GM12878 (cell line): Measurements from ENCODE around the gene DCP1B. TPM values are rescaled to one million over a fixed set of nuclear protein-coding genes. Genes with fewer than 3 reads are reported as not detected.

ENCODE experiments used
- ATAC-seq: fragments of 200-7000 bp; cut with Tn5 transposase; 3 replicates; pipeline ENCODE4 v1.9.1; 2020; ENCODE audit warnings: mild to moderate bottlenecking, moderate library complexity
- BruUV-seq: library from RNA; stranded (reverse); fragments of 400-500 nt; replicated peaks from 2 replicates; lab custom pipeline; 2021; lab: Mats Ljungman, UMichigan
- CTCF ChIA-PET: fragments of 300-600 bp; sonication (Branson Sonifier 250); formaldehyde crosslinking; extraction: SDS; loops from one replicate; lab custom pipeline; 2021; ENCODE audit warnings: inconsistent platforms; lab: Yijun Ruan, JAX
- POLR2A ChIA-PET: fragments of 350-600 bp; formaldehyde crosslinking; extraction: SDS; loops from one replicate; lab custom pipeline; 2021; ENCODE audit warnings: inconsistent platforms; lab: Charles Lee
- RAD21 ChIA-PET: fragments of 300-600 bp; sonication (Branson Sonifier 250); formaldehyde crosslinking; loops from one replicate; lab custom pipeline; 2023; ENCODE audit warnings: antibody characterized with exemption; ENCODE audit not compliant: unreplicated experiment; lab: Charles Lee
- SMC1A ChIA-PET: fragments of 300-600 bp; sonication (Branson Sonifier 250); formaldehyde crosslinking; loops from one replicate; lab custom pipeline; 2023; ENCODE audit not compliant: unreplicated experiment, uncharacterized antibody; lab: Charles Lee
- DNase-seq: peaks from one replicate; pipeline ENCODE4 v3.0.0-alpha.2; 2011; ENCODE audit warnings: low read depth, low spot score
- FAIRE-seq: peaks from 3 replicates; lab custom pipeline; 2011; peaks lifted over from hg19 to GRCh38; lab: Jason Lieb, UNC
- H2AFZ ChIP-seq: 2 replicates; pipeline ENCODE4 v1.6.0; 2011; ENCODE audit warnings: low read depth, low read length, control low read depth; ENCODE audit not compliant: control insufficient read depth
- H3K27ac ChIP-seq: 2 replicates; pipeline ENCODE4 v1.5.1; 2011; ENCODE audit warnings: control low read depth; ENCODE audit not compliant: control insufficient read depth, insufficient read depth
- H3K27me3 ChIP-seq, 2 experiments: replicated peaks in 1 of 2; 2 replicates each; pipeline versions ENCODE4 v1.6.0 to v1.6.1; 2011; ENCODE audit warnings: low read length in 1 of 2; ENCODE audit not compliant: control insufficient read depth in 2 of 2, insufficient read depth in 2 of 2
- H3K36me3 ChIP-seq, 2 experiments: 2 replicates each; pipeline ENCODE4 v1.5.1; 2011; ENCODE audit warnings: low read length in 1 of 2; ENCODE audit not compliant: control insufficient read depth in 2 of 2, insufficient read depth in 2 of 2
- H3K4me1 ChIP-seq: 2 replicates; pipeline ENCODE4 v1.6.1; 2011; ENCODE audit warnings: mild to moderate bottlenecking, low read length, moderate library complexity, mixed read lengths; ENCODE audit not compliant: control insufficient read depth, insufficient read depth
- H3K4me2 ChIP-seq: 2 replicates; pipeline ENCODE4 v1.6.0; 2011; ENCODE audit warnings: control low read depth; ENCODE audit not compliant: control insufficient read depth, insufficient read depth
- H3K4me3 ChIP-seq: fragments of 200-600 bp; sonication (generic); 2 replicates; pipeline ENCODE4 v1.5.1; 2016
- H3K79me2 ChIP-seq: 2 replicates; pipeline ENCODE4 v1.6.0; 2011; ENCODE audit warnings: low read length; ENCODE audit not compliant: control insufficient read depth, insufficient read depth
- H3K9ac ChIP-seq: 2 replicates; pipeline ENCODE4 v1.8.0; 2011; ENCODE audit warnings: low read length, control low read depth, mixed read lengths; ENCODE audit not compliant: control insufficient read depth, insufficient read depth
- H3K9me3 ChIP-seq: replicated peaks from 3 replicates; pipeline ENCODE4 v1.5.1; 2011; ENCODE audit warnings: mild to moderate bottlenecking, low read length; ENCODE audit not compliant: control insufficient read depth, insufficient read depth
- H4K20me1 ChIP-seq: 2 replicates; pipeline ENCODE4 v1.6.0; 2011; ENCODE audit not compliant: control insufficient read depth, insufficient read depth
- BHLHE40 ChIP-seq, 2 experiments: fragments of 450-650 bp in 1 of 2; IDR thresholded peaks; 2 replicates each; pipeline ENCODE4 v1.6.1; 2011 to 2017; ENCODE audit warnings: low read depth in 2 of 2, borderline replicate concordance in 1 of 2, improper control_type of control experiment in 1 of 2, low read length in 1 of 2, mild to moderate bottlenecking in 1 of 2
- ESRRA ChIP-seq: IDR thresholded peaks from 2 replicates; pipeline ENCODE4 v1.6.1; 2012; ENCODE audit warnings: mild to moderate bottlenecking, low read length, improper control_type of control experiment
- HCFC1 ChIP-seq: fragments of 150-350 bp; IDR thresholded peaks from 2 replicates; pipeline ENCODE4 v1.6.1; 2014; ENCODE audit warnings: low read length
- MEF2B ChIP-seq: fragments of 450-650 bp; IDR thresholded peaks from 2 replicates; pipeline ENCODE4 v1.6.1; 2018; ENCODE audit warnings: mild to moderate bottlenecking, moderate library complexity; ENCODE audit not compliant: partially characterized antibody, poor library complexity, severe bottlenecking
- MYB ChIP-seq: fragments of 150-350 bp; IDR thresholded peaks from 2 replicates; pipeline ENCODE4 v1.6.1; 2014; ENCODE audit warnings: mild to moderate bottlenecking, low read depth, low read length, borderline replicate concordance
- PBX3 ChIP-seq: IDR thresholded peaks from 2 replicates; pipeline ENCODE4 v1.6.1; 2011; ENCODE audit warnings: mild to moderate bottlenecking, low read depth, low read length, moderate library complexity; ENCODE audit not compliant: insufficient replicate concordance
- RAD51 ChIP-seq: fragments of 450-650 bp; IDR thresholded peaks from 2 replicates; pipeline ENCODE4 v1.6.1; 2016; ENCODE audit warnings: moderate library complexity, mild to moderate bottlenecking, inconsistent platforms
- RELB ChIP-seq: fragments of 450-650 bp; IDR thresholded peaks from 2 replicates; pipeline ENCODE4 v1.6.1; 2017; ENCODE audit warnings: low read depth, mild to moderate bottlenecking, moderate library complexity
- RFX5 ChIP-seq: IDR thresholded peaks from 2 replicates; pipeline ENCODE4 v1.6.1; 2011; ENCODE audit warnings: low read depth, low read length, improper control_type of control experiment
- YY1 ChIP-seq: IDR thresholded peaks from 2 replicates; pipeline ENCODE4 v1.6.1; 2011; ENCODE audit warnings: low read depth, mild to moderate bottlenecking, low read length
- ZSCAN29 ChIP-seq: fragments of 450-650 bp; IDR thresholded peaks from 2 replicates; pipeline ENCODE4 v1.6.1; 2017; ENCODE audit warnings: mild to moderate bottlenecking, moderate library complexity
- WGBS: methylation state at CpG from one replicate; pipeline ENCODE4 v1.1.6; 2016; ENCODE audit warnings: low lambda C conversion rate; ENCODE audit not compliant: insufficient replicate concordance, insufficient coverage; ENCODE audit errors: missing lambda C conversion rate; 5-methylcytosine and 5-hydroxymethylcytosine counted together
- in situ Hi-C: fragments of 300-500 bp; cut with MboI; formaldehyde crosslinking; loops from 9 replicates; pipeline ENCODE4 v1.14.3; 2018; ENCODE audit warnings: mixed read lengths
- intact Hi-C: fragments of 100-400 bp; cut with micrococcal nuclease; formaldehyde crosslinking; loops from one replicate; pipeline ENCODE4 v1.14.2; 2022; ENCODE audit not compliant: unreplicated experiment
- polyA plus RNA-seq, 11 experiments: library from polyadenylated mRNA; depleted of rRNA in 4 of 11; unstranded in 6 of 11; stranded (reverse) in 5 of 11; fragments of >200 nt; fragmentation: Nextera tagmentation in 4 of 11; fragmentation: Illumina TruSeq in 1 of 11; extraction: Ambion mirVana in 4 of 11; extraction: Trizol in 1 of 11; gene quantifications; 1 replicate in 1 of 11; 2 replicates in 10 of 11; pipeline versions ENCODE4 v1.2.1 to v1.2.3, GENCODE V29; 2011 to 2016; ENCODE audit warnings: inconsistent platforms in 2 of 11, missing spikeins in 2 of 11, low read depth in 1 of 11
- total RNA-seq, 4 experiments: library from RNA; depleted of rRNA in 3 of 4; stranded (reverse); fragments of >200 nt in 3 of 4; fragmentation: Illumina TruSeq in 1 of 4; extraction: Trizol in 1 of 4; gene quantifications; 2 replicates each; pipeline versions ENCODE4 v1.2.1 to v1.2.3, GENCODE V29; 2013 to 2021

The DCP1B gene
- total and polyA plus RNA-seq, 10 of the 15 experiments (the other 5 are each of a cell fraction or from before 2014, with no cell fraction given) = 1.3 to 23.4 (median 15.3) TPM

- Histone ChIP-seq H3K27ac (no peak overlapping the region), H3K9me3 (no peaks in the 10 kb centered on the region), H2AFZ (no peak overlapping the region), H4K20me1 (no peaks in the 10 kb centered on the region), H3K36me3 (no peaks in the 10 kb centered on the region), H3K9ac (no peak overlapping the region), H3K79me2 (no peaks in the 10 kb centered on the region), H3K4me2 (no peak overlapping the region), H3K27me3 (peaks cover 8 to 17% of the 10 kb centered on the region in 2 experiments), H3K4me1 (0 out of 2 replicates have a peak, but pooled peaks cover 3% of the 10 kb centered on the region), H3K4me3 (no peak overlapping the region)
- FAIRE-seq (no peak), DNase-seq (no peak), ATAC-seq (no peak)
- ChIA-PET RAD21 (interaction anchor here (1.2 kb wide), 1 partner anchor 75 kb away, joined by 3 read pairs; no protein-coding TSS in a partner anchor), POLR2A (no interaction called here), SMC1A (interaction anchor here (0.9 kb wide), 1 partner anchor 240 kb away, joined by 4 read pairs; no protein-coding TSS in a partner anchor), CTCF (no interaction called here)
- 26% methylated on average over 8 of the region's 8 CpGs for WGBS
- in situ Hi-C loops (loop anchor here (10.0 kb wide), 1 partner anchor 535 kb away; no protein-coding TSS in a partner anchor), intact Hi-C loops (no loop called here)
- peak; percentile 58 to 75; a peak in 2 of 4 replicates for TF ChIP-seq BHLHE40 (IDR thresholded peaks at IDR 0.05; ENCODE audit: borderline replicate concordance in 1 of 2, low read depth in 2 of 2, low read length in 1 of 2)
- peak; percentile 50; the same call in 1 of the 2 replicates for TF ChIP-seq RAD51
- no peak for TF ChIP-seq HCFC1
- TF ChIP-seq MYB = no peak
- no TSS peak for BruUV-seq
Observed at GRCh38 chr12:2049604-2050540, 45.6 kb upstream of the DCP1B start.

GRCh38 chr12:2047752-2048151, 43.5 kb upstream of the DCP1B start:
- no peak overlapping the region for H3K4me3 ChIP-seq
- peaks cover 1 to 13% of the 10 kb centered on the region in 2 experiments for H3K27me3 ChIP-seq
- in situ Hi-C loops = no loop called here
- H3K36me3 ChIP-seq = no peaks in the 10 kb centered on the region
- H3K9ac ChIP-seq = no peak overlapping the region
- H3K4me1 ChIP-seq = 0 out of 2 replicates have a peak, but pooled peaks cover 3% of the 10 kb centered on the region
- BruUV-seq = no TSS peak
- no peak overlapping the region for H3K4me2 ChIP-seq
- no peak for DNase-seq
- H3K27ac ChIP-seq = no peak overlapping the region
- ChIA-PET SMC1A (interaction anchor here (0.5 to 1.4 kb wide), 2 partner anchors 9 to 120 kb away, joined by 3 to 4 read pairs; no protein-coding TSS in a partner anchor), POLR2A (no interaction called here), RAD21 (no interaction called here), CTCF (interaction anchor here (0.6 to 1.3 kb wide), 3 partner anchors 46 to 257 kb away, joined by 3 to 4 read pairs (median 3); no protein-coding TSS in a partner anchor)
- ATAC-seq = no peak
- 49% methylated on average over 7 of the region's 7 CpGs for WGBS
- no peaks in the 10 kb centered on the region for H4K20me1 ChIP-seq
- FAIRE-seq = no peak
- no peak overlapping the region for H2AFZ ChIP-seq
- intact Hi-C loops = no loop called here
- no peaks in the 10 kb centered on the region for H3K9me3 ChIP-seq
- no peaks in the 10 kb centered on the region for H3K79me2 ChIP-seq
- no peak for TF ChIP-seq ZSCAN29
- no peak for TF ChIP-seq RELB
- TF ChIP-seq MEF2B = no peak
- TF ChIP-seq PBX3 = no peak
- no peak for TF ChIP-seq YY1
- no peak for TF ChIP-seq RFX5
- TF ChIP-seq ESRRA = no peak
